Caco-2 (cell line): Measurements from ENCODE around the gene ZNF764. TPM values are rescaled to one million over a fixed set of nuclear protein-coding genes. Genes with fewer than 3 reads are reported as not detected.
A peak's percentile ranks its signal among the peaks of the same experiment; 100 is the strongest.

ENCODE experiments used
- BruUV-seq: library from RNA; stranded (reverse); fragments of 400-500 nt; replicated peaks from 2 replicates; lab custom pipeline; 2021; lab: Mats Ljungman, UMichigan
- CTCF ChIA-PET: fragments of 300-600 bp; sonication (Branson Sonifier 250); formaldehyde crosslinking; loops from one replicate; lab custom pipeline; 2022; ENCODE audit warnings: antibody characterized with exemption; lab: Charles Lee
- POLR2A ChIA-PET: fragments of 300-600 bp; sonication (Branson Sonifier 250); formaldehyde crosslinking; loops from one replicate; lab custom pipeline; 2022; ENCODE audit warnings: antibody characterized with exemption; lab: Charles Lee
- DNase-seq, 2 experiments: peaks; one replicate each; pipeline versions ENCODE4 v3.0.0 to v3.0.0-alpha.2; 2020 to 2022
- H3K27me3 ChIP-seq: replicated peaks from 2 replicates; pipeline ENCODE4 v1.6.0; 2011; ENCODE audit warnings: low read length; ENCODE audit not compliant: control insufficient read depth, insufficient read depth
- H3K36me3 ChIP-seq: 2 replicates; pipeline ENCODE4 v1.5.1; 2011; ENCODE audit warnings: low read length; ENCODE audit not compliant: control insufficient read depth, insufficient read depth
- H3K4me1 ChIP-seq: fragments of 250-450 bp; sonication (Bioruptor Pico); 2 replicates; pipeline ENCODE4 v1.5.1; 2020; ENCODE audit warnings: mild to moderate bottlenecking
- H3K4me3 ChIP-seq: 2 replicates; pipeline ENCODE4 v1.5.1; 2011; ENCODE audit warnings: low read depth, mild to moderate bottlenecking, control low read depth, low read length
- H3K9me3 ChIP-seq: fragments of 250-450 bp; sonication (Bioruptor Pico); 2 replicates; pipeline ENCODE4 v1.5.1; 2020; ENCODE audit warnings: mild to moderate bottlenecking, moderate library complexity
- H3K27ac Mint-ChIP-seq: one replicate; pipeline ENCODE4 v1.8.0; 2022; ENCODE audit warnings: mixed read lengths; ENCODE audit not compliant: unreplicated experiment
- H3K27me3 Mint-ChIP-seq: one replicate; pipeline ENCODE4 v1.8.0; 2022; ENCODE audit warnings: mixed read lengths; ENCODE audit not compliant: insufficient read depth, unreplicated experiment
- H3K36me3 Mint-ChIP-seq: one replicate; pipeline ENCODE4 v1.8.0; 2022; ENCODE audit warnings: mild to moderate bottlenecking, mixed read lengths; ENCODE audit not compliant: insufficient read depth, unreplicated experiment
- H3K4me1 Mint-ChIP-seq: one replicate; pipeline ENCODE4 v1.8.0; 2022; ENCODE audit warnings: low read depth, mixed read lengths; ENCODE audit not compliant: unreplicated experiment
- H3K4me3 Mint-ChIP-seq: one replicate; pipeline ENCODE4 v1.8.0; 2022; ENCODE audit warnings: mild to moderate bottlenecking, moderate library complexity, mixed read lengths; ENCODE audit not compliant: unreplicated experiment
- H3K9me3 Mint-ChIP-seq: one replicate; pipeline ENCODE4 v1.8.0; 2022; ENCODE audit warnings: mixed read lengths; ENCODE audit not compliant: unreplicated experiment
- intact Hi-C: fragments of 100-400 bp; cut with micrococcal nuclease; formaldehyde crosslinking; loops from one replicate; pipeline ENCODE4 v1.10.0; 2022; ENCODE audit not compliant: unreplicated experiment
- total RNA-seq: library from RNA; stranded (reverse); gene quantifications from 2 replicates; pipeline ENCODE4 v1.2.3, GENCODE V29; 2022
- TF ChIP-seq, protein P1 (sequence below), 2 experiments: fragments of 200-600 bp in 1 of 2; IDR thresholded peaks; 1 replicate in 1 of 2; 2 replicates in 1 of 2; pipeline versions ENCODE4 v1.5.1 to v1.8.0; 2011 to 2022; ENCODE audit warnings: antibody characterized with exemption in 1 of 2, control low read depth in 1 of 2, inconsistent platforms in 1 of 2, low read depth in 1 of 2, low read length in 1 of 2, mild to moderate bottlenecking in 1 of 2, moderate library complexity in 1 of 2; ENCODE audit not compliant: insufficient read depth in 1 of 2, severe bottlenecking in 1 of 2, unreplicated experiment in 1 of 2

The ZNF764 gene
- total RNA-seq, 1 experiment from 2014 or later: 8.5 TPM

DNA sequence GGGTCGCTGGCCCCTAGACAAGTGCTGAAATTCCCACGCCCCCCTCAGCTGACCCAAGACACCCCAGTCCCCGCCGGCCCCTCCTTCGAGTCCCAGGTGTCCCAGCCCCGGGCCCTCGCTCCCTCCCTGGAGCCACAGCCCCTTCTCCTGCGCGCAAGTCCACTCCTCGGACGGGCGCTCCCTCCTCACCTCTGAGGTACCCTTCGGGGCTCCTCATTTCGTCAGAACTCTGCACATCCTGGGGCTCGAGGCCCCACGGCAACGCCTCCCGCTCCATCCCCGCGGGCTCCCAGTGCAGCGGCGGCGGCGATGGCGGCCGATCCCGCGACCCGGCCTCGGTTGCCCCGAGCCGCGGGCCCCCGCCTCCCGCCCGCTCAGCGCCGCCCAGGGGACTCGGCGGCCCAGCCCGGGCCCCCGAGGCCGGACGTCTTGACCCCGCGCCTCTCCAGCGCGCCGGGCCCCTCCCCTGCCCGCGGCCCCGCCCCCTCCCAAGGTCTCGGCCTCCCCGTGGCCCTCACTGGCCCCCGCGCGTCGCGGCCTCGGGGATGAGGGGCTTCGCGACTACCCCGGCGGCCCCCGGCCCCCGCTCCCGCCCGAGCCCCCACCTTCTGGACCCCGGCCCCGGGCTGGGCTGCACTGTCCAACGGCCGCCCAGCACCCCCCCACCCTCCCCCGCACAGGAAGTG lies 31.9 kb downstream of the ZNF764 start, which contains the start of gene ZNF768:
Gene ZNF768, minus strand, starts transcription at position 430 of the 686 bp plus-strand sequence. Its CDS starts 153 bp downstream, at position 277.
- Mint-ChIP-seq H3K27ac (peak within 1 kb of the TSS; percentile 75), H3K4me1 (peaks cover 14% of the 10 kb centered on the region), H3K4me3 (peak within 1 kb of the TSS; percentile 82), H3K9me3 (no peaks in the 10 kb centered on the region), H3K27me3 (no peaks in the 10 kb centered on the region), H3K36me3 (peaks cover 23% of the 10 kb centered on the region)
- TF ChIP-seq, protein P1, sequence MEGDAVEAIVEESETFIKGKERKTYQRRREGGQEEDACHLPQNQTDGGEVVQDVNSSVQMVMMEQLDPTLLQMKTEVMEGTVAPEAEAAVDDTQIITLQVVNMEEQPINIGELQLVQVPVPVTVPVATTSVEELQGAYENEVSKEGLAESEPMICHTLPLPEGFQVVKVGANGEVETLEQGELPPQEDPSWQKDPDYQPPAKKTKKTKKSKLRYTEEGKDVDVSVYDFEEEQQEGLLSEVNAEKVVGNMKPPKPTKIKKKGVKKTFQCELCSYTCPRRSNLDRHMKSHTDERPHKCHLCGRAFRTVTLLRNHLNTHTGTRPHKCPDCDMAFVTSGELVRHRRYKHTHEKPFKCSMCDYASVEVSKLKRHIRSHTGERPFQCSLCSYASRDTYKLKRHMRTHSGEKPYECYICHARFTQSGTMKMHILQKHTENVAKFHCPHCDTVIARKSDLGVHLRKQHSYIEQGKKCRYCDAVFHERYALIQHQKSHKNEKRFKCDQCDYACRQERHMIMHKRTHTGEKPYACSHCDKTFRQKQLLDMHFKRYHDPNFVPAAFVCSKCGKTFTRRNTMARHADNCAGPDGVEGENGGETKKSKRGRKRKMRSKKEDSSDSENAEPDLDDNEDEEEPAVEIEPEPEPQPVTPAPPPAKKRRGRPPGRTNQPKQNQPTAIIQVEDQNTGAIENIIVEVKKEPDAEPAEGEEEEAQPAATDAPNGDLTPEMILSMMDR (IDR thresholded peaks at IDR 0.05; ENCODE audit: insufficient read depth in 1 of 2, low read depth in 1 of 2, low read length in 1 of 2, severe bottlenecking in 1 of 2, unreplicated experiment in 1 of 2): no peak
- BruUV-seq: no TSS peak
- Histone ChIP-seq H3K4me3 (peak within 1 kb of the TSS; percentile 69), H3K9me3 (no peaks in the 10 kb centered on the region), H3K4me1 (peaks cover 30% of the 10 kb centered on the region), H3K27me3 (no peaks in the 10 kb centered on the region), H3K36me3 (no peaks in the 10 kb centered on the region; the same call in 1 of the 2 replicates)
- ChIA-PET POLR2A (interaction anchor here (0.8 to 1.0 kb wide), 3 partner anchors 15 to 108 kb away, joined by 4 to 7 read pairs (median 4); partner anchors contain the start of gene DCTPP1), CTCF (interaction anchor here (0.9 to 1.6 kb wide), 4 partner anchors 9 to 117 kb away, joined by 3 to 15 read pairs (median 10); partner anchors contain the start of gene DCTPP1)
- intact Hi-C loops: loop anchor here (2.0 to 10.0 kb wide), 3 partner anchors 95 to 171 kb away; partner anchors contain the start of genes DCTPP1, FBRS, PRR14 and SRCAP
- peak; percentile 52 to 55 for DNase-seq

DNA sequence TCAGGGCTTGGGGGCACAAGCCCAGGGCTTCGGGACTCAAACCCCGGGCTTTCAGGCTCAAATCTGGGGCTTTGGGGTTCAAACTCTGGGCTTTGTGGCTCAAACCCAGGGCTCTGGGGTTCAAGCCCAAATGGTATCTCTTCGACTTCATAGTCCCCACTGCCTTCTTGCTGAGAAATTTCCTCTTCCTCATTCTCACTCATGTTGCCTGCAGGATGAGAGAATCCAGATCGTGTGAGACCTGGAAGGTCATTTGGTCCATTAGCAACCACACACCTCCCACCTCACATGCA lies 32.4 kb downstream of the ZNF764 start:
- H3K36me3 Mint-ChIP-seq: peaks cover 23% of the 10 kb centered on the region
- TF ChIP-seq, protein P1 (IDR thresholded peaks at IDR 0.05; ENCODE audit: insufficient read depth in 1 of 2, low read depth in 1 of 2, low read length in 1 of 2, severe bottlenecking in 1 of 2, unreplicated experiment in 1 of 2): no peak
- peak overlapping the region; percentile 49 for H3K27ac Mint-ChIP-seq
- H3K4me3 Mint-ChIP-seq: peak overlapping the region; percentile 82
- intact Hi-C loops: loop anchor here (2.0 to 10.0 kb wide), 3 partner anchors 95 to 172 kb away; partner anchors contain the start of genes DCTPP1, FBRS, PRR14 and SRCAP
- Histone ChIP-seq H3K27me3 (no peaks in the 10 kb centered on the region), H3K4me3 (peak overlapping the region; percentile 69), H3K9me3 (no peaks in the 10 kb centered on the region), H3K4me1 (peaks cover 30% of the 10 kb centered on the region), H3K36me3 (no peaks in the 10 kb centered on the region; the same call in 1 of the 2 replicates)
- DNase-seq: no peak
- H3K9me3 Mint-ChIP-seq: no peaks in the 10 kb centered on the region
- TSS peak; percentile 51 for BruUV-seq
- CTCF ChIA-PET: interaction anchor here (1.6 kb wide), 1 partner anchor 96 kb away, joined by 6 read pairs; the partner anchor contains the start of gene DCTPP1
- H3K4me1 Mint-ChIP-seq: peaks cover 14% of the 10 kb centered on the region
- H3K27me3 Mint-ChIP-seq: no peaks in the 10 kb centered on the region
- POLR2A ChIA-PET: no interaction called here
